Neural cell (in vitro differentiated cells): Measurements from ENCODE around the gene RCHY1.

ENCODE experiments used
- CTCF ChIP-seq: fragments of 450-650 bp; IDR thresholded peaks from 2 replicates; pipeline ENCODE4 v1.5.1; 2014; ENCODE audit warnings: antibody characterized with exemption, mild to moderate bottlenecking, moderate library complexity; ENCODE audit not compliant: poor library complexity, severe bottlenecking
- EZH2 ChIP-seq: fragments of 200-600, 300-800 bp; shearing (Covaris generic), sonication (generic); IDR thresholded peaks from 2 replicates; pipeline ENCODE4 v1.6.1; 2014; ENCODE audit warnings: antibody characterized with exemption, low read length, borderline replicate concordance, mild to moderate bottlenecking; ENCODE audit not compliant: insufficient read depth, poor library complexity, severe bottlenecking
- MXI1 ChIP-seq: fragments of 450-650 bp; conservative IDR thresholded peaks from 2 replicates; pipeline ENCODE4 v1.6.1; 2014; ENCODE audit warnings: antibody characterized with exemption, mild to moderate bottlenecking; ENCODE audit not compliant: poor library complexity, severe bottlenecking
- POLR2AphosphoS5 ChIP-seq: IDR thresholded peaks from 2 replicates; pipeline ENCODE4 v1.6.1; 2012
- RAD21 ChIP-seq: fragments of 450-650 bp; conservative IDR thresholded peaks from 2 replicates; pipeline ENCODE4 v1.6.1; 2014; ENCODE audit warnings: antibody characterized with exemption, mild to moderate bottlenecking, moderate library complexity
- REST ChIP-seq: IDR thresholded peaks from 2 replicates; pipeline ENCODE4 v1.6.1; 2012; ENCODE audit warnings: borderline replicate concordance
- SMC3 ChIP-seq: fragments of 450-650 bp; conservative IDR thresholded peaks from 2 replicates; pipeline ENCODE4 v1.6.1; 2014; ENCODE audit warnings: antibody characterized with exemption, mild to moderate bottlenecking, moderate library complexity; ENCODE audit not compliant: poor library complexity

- TF ChIP-seq CTCF (no peak), SMC3 (no peak), POLR2AphosphoS5 (no peak), RAD21 (no peak), MXI1 (no peak), REST (no peak), EZH2 (no peak)
Observed at GRCh38 chr4:75495476-75495875, 18.7 kb downstream of the RCHY1 start.
